C4-2B (cell line): ENCODE measurements around the gene TGFBR3.

Experiments
- ZFX ChIP-seq: fragments of 450-650 bp; IDR thresholded peaks from 2 replicates; pipeline ENCODE4 v1.6.1; 2017
- TF ChIP-seq, protein P1 (sequence below): fragments of 450-650 bp; conservative IDR thresholded peaks from 2 replicates; pipeline ENCODE4 v1.5.1; 2017; ENCODE audit warnings: mild to moderate bottlenecking

DNA sequence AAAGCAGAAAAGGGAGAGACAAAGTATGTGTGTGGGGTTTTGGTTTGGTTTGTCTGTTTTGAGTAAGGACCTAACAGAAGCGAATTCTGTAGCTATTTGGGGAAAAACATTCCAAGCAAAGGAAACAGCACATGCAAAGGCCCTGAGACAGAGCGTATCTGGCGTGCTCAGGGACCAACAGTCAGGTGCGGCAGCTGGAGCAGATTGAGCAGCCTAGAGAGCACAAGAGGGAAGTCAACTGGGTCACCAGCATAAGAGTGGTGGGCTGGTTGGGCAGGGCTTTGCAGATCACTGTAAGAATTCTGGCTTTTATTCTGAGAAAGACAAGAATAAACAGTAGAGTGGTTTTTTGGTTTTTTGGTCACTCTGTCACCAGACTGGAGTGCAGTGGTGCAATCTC, 11.8 kb downstream of the TGFBR3 start:
- TF ChIP-seq, protein P1, sequence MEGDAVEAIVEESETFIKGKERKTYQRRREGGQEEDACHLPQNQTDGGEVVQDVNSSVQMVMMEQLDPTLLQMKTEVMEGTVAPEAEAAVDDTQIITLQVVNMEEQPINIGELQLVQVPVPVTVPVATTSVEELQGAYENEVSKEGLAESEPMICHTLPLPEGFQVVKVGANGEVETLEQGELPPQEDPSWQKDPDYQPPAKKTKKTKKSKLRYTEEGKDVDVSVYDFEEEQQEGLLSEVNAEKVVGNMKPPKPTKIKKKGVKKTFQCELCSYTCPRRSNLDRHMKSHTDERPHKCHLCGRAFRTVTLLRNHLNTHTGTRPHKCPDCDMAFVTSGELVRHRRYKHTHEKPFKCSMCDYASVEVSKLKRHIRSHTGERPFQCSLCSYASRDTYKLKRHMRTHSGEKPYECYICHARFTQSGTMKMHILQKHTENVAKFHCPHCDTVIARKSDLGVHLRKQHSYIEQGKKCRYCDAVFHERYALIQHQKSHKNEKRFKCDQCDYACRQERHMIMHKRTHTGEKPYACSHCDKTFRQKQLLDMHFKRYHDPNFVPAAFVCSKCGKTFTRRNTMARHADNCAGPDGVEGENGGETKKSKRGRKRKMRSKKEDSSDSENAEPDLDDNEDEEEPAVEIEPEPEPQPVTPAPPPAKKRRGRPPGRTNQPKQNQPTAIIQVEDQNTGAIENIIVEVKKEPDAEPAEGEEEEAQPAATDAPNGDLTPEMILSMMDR = no peak
- no peak for TF ChIP-seq ZFX
